Body of pancreas (tissue), 4 donors: ENCODE measurements around the gene SEMA4F. TPM values are rescaled to one million over a fixed set of nuclear protein-coding genes. Genes with fewer than 3 reads are reported as not detected.

Source experiments
- ATAC-seq: fragments of 150-250 bp; one replicate; pipeline ENCODE4 v1.9.1; 2016
- DNase-seq, 4 donors: peaks; one replicate each; pipeline ENCODE4 v3.0.0-alpha.2; 2019
- H3K27ac ChIP-seq, 4 donors: fragments of 200-600 bp; sonication (generic); 1 replicate in 3 of 4; 2 replicates in 1 of 4; pipeline versions ENCODE4 v1.5.1 to v1.6.1; 2016 to 2019; ENCODE audit warnings: mild to moderate bottlenecking in 1 of 4, mixed read lengths in 1 of 4, moderate library complexity in 1 of 4
- H3K27me3 ChIP-seq, 2 donors: fragments of 200-600 bp; sonication (generic); one replicate each; pipeline ENCODE4 v1.6.0; 2016; ENCODE audit warnings: mild to moderate bottlenecking in 1 of 2
- H3K36me3 ChIP-seq, 2 donors: fragments of 200-600 bp; sonication (generic); replicated peaks in 1 of 2; 2 replicates each; pipeline ENCODE4 v1.5.1; 2016; ENCODE audit warnings: low read depth in 2 of 2; ENCODE audit not compliant: insufficient read depth in 1 of 2
- H3K4me1 ChIP-seq: fragments of 200-600 bp; sonication (generic); one replicate; pipeline ENCODE4 v1.6.0; 2016
- H3K4me3 ChIP-seq, 2 donors: fragments of 200-600 bp; sonication (generic); 1 replicate in 1 of 2; 2 replicates in 1 of 2; pipeline ENCODE4 v1.5.1; 2016 to 2019
- H3K9me3 ChIP-seq, 3 donors: fragments of 200-600 bp; sonication (generic); 1 replicate in 2 of 3; 2 replicates in 1 of 3; pipeline ENCODE4 v1.5.1; 2016
- POLR2A ChIP-seq, 3 donors: fragments of 450-650 bp; IDR thresholded peaks; one replicate each; pipeline ENCODE4 v1.6.1; 2016; ENCODE audit warnings: antibody characterized with exemption in 3 of 3, mild to moderate bottlenecking in 2 of 3
- WGBS, 2 donors: methylation state at CpG; one replicate each; pipeline ENCODE4 v1.1.5; 2017; 5-methylcytosine and 5-hydroxymethylcytosine counted together
- intact Hi-C: fragments of 100-400 bp; cut with DNase I; formaldehyde crosslinking; loops from one replicate; pipeline ENCODE4 v1.15.1; 2023
- total RNA-seq, 2 donors: library from RNA; depleted of rRNA; stranded (reverse); fragments of >200 nt; gene quantifications; one replicate each; pipeline ENCODE4 v1.1.0, GENCODE V29; 2016
- TF ChIP-seq, protein P1 (sequence below), 7 experiments: fragments of 450-650 bp in 4 of 7; fragments of 200-600 bp in 3 of 7; sonication (generic) in 3 of 7; IDR thresholded peaks; one replicate each; pipeline ENCODE4 v1.5.1; 2016 to 2019; ENCODE audit warnings: antibody characterized with exemption in 7 of 7

SEMA4F gene
- total RNA-seq, 2 donors from 2014 or later: 3.1 to 4.6 TPM

DNA sequence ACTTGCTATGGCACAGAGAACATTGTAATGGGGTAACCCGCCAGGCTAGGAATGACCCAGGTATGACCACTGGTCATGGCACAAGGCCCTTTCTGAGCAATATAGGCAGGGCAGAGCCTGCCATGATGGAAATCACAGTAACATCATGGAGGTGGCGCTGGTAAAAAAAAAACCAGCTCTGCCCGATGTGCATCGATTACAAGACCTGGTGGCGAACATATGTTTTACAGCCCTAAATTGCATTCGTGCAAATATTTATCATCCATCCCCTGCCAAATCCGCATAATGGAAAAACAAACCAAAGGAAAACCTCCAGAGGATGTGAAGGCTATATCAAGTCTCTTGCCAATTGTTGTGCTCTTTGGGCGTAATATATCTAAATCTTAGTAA lies 60.6 kb downstream of the SEMA4F start:
- Histone ChIP-seq H3K4me1 (peaks cover 4% of the 10 kb centered on the region), H3K27ac (no peak overlapping the region), H3K9me3 (no peaks in the 10 kb centered on the region), H3K27me3 (no peaks in the 10 kb centered on the region), H3K4me3 (no peak overlapping the region), H3K36me3 (no peaks in the 10 kb centered on the region)
- 26 to 27% methylated on average over 8 of the region's 8 CpGs for WGBS, 2 donors
- TF ChIP-seq, protein P1, sequence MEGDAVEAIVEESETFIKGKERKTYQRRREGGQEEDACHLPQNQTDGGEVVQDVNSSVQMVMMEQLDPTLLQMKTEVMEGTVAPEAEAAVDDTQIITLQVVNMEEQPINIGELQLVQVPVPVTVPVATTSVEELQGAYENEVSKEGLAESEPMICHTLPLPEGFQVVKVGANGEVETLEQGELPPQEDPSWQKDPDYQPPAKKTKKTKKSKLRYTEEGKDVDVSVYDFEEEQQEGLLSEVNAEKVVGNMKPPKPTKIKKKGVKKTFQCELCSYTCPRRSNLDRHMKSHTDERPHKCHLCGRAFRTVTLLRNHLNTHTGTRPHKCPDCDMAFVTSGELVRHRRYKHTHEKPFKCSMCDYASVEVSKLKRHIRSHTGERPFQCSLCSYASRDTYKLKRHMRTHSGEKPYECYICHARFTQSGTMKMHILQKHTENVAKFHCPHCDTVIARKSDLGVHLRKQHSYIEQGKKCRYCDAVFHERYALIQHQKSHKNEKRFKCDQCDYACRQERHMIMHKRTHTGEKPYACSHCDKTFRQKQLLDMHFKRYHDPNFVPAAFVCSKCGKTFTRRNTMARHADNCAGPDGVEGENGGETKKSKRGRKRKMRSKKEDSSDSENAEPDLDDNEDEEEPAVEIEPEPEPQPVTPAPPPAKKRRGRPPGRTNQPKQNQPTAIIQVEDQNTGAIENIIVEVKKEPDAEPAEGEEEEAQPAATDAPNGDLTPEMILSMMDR (IDR thresholded peaks at IDR 0.05): no peak
- no peak for TF ChIP-seq POLR2A (IDR thresholded peaks at IDR 0.05)
- intact Hi-C loops: loop anchor here (2.0 kb wide), 1 partner anchor 162 kb away; no protein-coding TSS in a partner anchor
- no peak for ATAC-seq
- DNase-seq: no peak

DNA sequence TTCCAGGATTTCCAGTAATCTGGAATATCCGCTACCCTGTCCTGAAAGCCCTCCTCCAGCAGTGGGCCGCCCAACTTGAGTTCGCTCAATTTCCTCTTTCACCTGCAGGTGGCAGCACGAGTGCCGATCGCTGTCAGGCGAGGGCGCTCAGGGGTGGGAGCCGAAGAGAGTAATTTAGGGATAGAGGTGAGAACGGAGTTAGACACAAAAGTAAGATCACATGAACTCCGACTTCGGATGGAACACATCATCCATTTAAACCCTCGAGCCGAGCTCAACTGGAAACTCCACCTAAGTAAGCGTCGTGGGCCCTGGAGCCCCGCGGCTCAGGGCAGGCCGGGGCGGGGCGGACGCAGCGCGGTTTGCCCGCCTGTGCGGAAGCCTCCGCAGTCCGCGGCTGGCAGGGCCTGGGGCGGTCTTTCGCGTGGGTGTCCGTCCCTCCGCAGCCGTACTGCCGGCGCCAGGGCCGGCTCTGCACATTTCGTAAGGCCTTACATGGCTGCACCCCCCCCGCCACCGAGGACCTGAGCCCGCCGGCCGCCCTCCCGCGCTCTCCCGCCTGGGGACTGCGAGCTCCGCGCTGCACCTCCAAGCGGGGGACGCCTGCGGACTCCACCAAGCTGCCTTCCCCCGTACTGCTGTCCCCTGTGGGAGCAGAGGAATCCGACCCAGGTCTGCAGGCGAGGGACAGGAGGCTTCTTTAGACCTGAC lies 61.2 kb downstream of the SEMA4F start:
- Histone ChIP-seq H3K4me1 (peaks cover 4% of the 10 kb centered on the region), H3K4me3 (peak overlapping the region in 1 of 2 donors; percentile 25), H3K9me3 (no peaks in the 10 kb centered on the region), H3K27me3 (no peaks in the 10 kb centered on the region), H3K36me3 (no peaks in the 10 kb centered on the region), H3K27ac (peak overlapping the region in 1 of 4 donors; percentile 1)
- TF ChIP-seq POLR2A (IDR thresholded peaks at IDR 0.05): no peak
- TF ChIP-seq, protein P1 (IDR thresholded peaks at IDR 0.05): peak; percentile 66 to 90 (median 85)
- intact Hi-C loops: loop anchor here (2.0 kb wide), 1 partner anchor 162 kb away; no protein-coding TSS in a partner anchor
- ATAC-seq (peak; percentile 91), DNase-seq (peak; percentile 71 to 82 (median 78))
- WGBS, 2 donors: 1% methylated on average over 22 to 51 of the region's 56 CpGs

DNA sequence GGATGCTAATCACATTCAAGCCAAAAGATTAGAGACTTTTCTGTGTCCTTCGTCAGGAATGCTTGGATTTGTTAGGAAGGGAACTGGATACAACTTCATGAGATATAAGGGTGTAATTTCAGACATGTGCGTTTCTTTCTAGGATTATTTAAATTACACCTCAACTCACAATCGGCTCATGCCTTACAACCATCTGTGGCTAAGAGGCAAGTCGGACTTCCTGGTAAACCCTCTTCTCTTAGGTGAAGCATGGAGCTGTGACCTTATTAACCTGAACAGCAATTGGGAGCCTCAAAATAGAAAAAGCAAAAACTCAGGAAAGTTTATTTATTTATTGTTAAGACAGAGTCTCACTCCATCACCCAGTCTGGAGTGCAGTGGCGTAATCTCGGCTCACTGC lies 61.8 kb downstream of the SEMA4F start:
- no peaks in the 10 kb centered on the region for H3K36me3 ChIP-seq
- peak overlapping the region in 1 of 2 donors; percentile 25 for H3K4me3 ChIP-seq
- no peak overlapping the region for H3K27ac ChIP-seq
- no peaks in the 10 kb centered on the region for H3K27me3 ChIP-seq
- WGBS, 2 donors: 42 to 46% methylated on average over 6 of the region's 6 CpGs
- TF ChIP-seq POLR2A (IDR thresholded peaks at IDR 0.05): no peak
- TF ChIP-seq, protein P1 (IDR thresholded peaks at IDR 0.05): no peak
- intact Hi-C loops: loop anchor here (2.0 kb wide), 1 partner anchor 161 kb away; no protein-coding TSS in a partner anchor
- H3K4me1 ChIP-seq: peaks cover 4% of the 10 kb centered on the region
- no peaks in the 10 kb centered on the region for H3K9me3 ChIP-seq
- ATAC-seq (no peak), DNase-seq (no peak)

DNA sequence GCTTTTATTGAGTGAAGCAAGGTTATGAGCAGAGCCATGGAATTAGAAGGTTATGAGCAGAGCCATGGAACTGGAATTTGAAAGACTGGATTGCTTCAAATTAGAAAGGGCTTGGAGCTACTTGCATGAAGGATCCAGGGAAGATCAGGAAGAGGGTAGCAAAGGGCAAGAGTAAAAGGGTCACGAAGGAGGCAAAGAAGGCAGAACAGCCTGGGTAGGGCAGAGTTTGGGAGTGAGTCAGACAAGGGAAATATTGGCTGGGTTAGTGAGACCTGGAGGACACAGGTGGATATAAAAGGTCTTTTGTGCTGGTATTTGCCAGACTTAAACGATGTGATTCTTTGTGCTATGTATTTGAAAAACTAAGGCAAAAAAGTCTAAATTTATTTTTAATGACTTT lies 65.0 kb downstream of the SEMA4F start:
- ATAC-seq (no peak), DNase-seq (no peak)
- no peak overlapping the region for H3K27ac ChIP-seq
- no peak overlapping the region for H3K4me3 ChIP-seq
- 41 to 44% methylated on average over 2 of the region's 2 CpGs for WGBS, 2 donors
- no peaks in the 10 kb centered on the region for H3K9me3 ChIP-seq
- H3K36me3 ChIP-seq: no peaks in the 10 kb centered on the region
- H3K27me3 ChIP-seq: no peaks in the 10 kb centered on the region
- H3K4me1 ChIP-seq: peaks cover 4% of the 10 kb centered on the region
- intact Hi-C loops: no loop called here
- TF ChIP-seq POLR2A (IDR thresholded peaks at IDR 0.05): no peak
- TF ChIP-seq, protein P1 (IDR thresholded peaks at IDR 0.05): no peak

DNA sequence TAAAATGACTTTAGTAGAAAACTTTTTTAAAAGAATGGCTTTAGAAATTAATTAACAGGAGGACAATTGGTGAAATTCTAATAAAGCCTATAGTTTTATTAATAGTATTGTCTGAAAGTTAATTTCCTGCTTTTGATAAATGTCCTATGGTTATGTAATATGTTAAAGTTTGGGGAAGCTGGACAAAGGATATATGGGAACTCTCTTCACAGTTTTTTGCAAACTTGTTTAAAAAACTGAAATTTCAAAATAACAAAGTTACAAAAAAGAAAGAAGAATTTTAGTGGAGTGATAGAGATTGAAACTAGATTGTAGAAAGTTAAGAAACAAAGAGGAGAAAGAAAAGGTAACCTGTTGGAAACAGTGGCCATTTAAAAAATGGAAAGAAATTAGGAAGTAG lies 67.3 kb downstream of the SEMA4F start:
- no peak overlapping the region for H3K4me3 ChIP-seq
- intact Hi-C loops: no loop called here
- TF ChIP-seq, protein P1 (IDR thresholded peaks at IDR 0.05): no peak
- TF ChIP-seq POLR2A (IDR thresholded peaks at IDR 0.05): no peak

More for the DNA sequence above, 67.3 kb downstream of the SEMA4F start:
- no peaks in the 10 kb centered on the region for H3K9me3 ChIP-seq
- H3K36me3 ChIP-seq: no peaks in the 10 kb centered on the region
- no peaks in the 10 kb centered on the region for H3K27me3 ChIP-seq
- no peaks in the 10 kb centered on the region for H3K4me1 ChIP-seq
- H3K27ac ChIP-seq: no peak overlapping the region
- ATAC-seq: no peak
- no peak for DNase-seq
